K562 (cell line): ENCODE measurements around the gene RBMS3. TPM values are rescaled to one million over a fixed set of nuclear protein-coding genes. Genes with fewer than 3 reads are reported as not detected.

Experiments used
- ATAC-seq: fragments of 200-7000 bp; cut with Tn5 transposase; 3 replicates; pipeline ENCODE4 v1.9.1; 2020; ENCODE audit warnings: moderate library complexity
- BruUV-seq: library from RNA; stranded (reverse); fragments of 400-500 nt; replicated peaks from 2 replicates; lab custom pipeline; 2021; lab: Mats Ljungman, UMichigan
- CTCF ChIA-PET: fragments of 300-600 bp; formaldehyde crosslinking; extraction: SDS; loops from one replicate; lab custom pipeline; 2021; ENCODE audit warnings: low intra/inter-chr PET ratio; lab: Yijun Ruan, JAX
- POLR2A ChIA-PET: fragments of 300-600, 350-650 bp; sonication (Branson Sonifier 250); formaldehyde crosslinking; extraction: SDS; loops from one replicate; lab custom pipeline; 2021; ENCODE audit warnings: antibody characterized with exemption, inconsistent platforms; lab: Yijun Ruan, JAX
- DNase-seq, 4 experiments: peaks; one replicate each; pipeline versions ENCODE4 v3.0.0 to v3.0.0-alpha.2; 2011 to 2018; ENCODE audit warnings: low spot score in 3 of 4, mixed read lengths in 3 of 4; ENCODE audit errors: extremely low read depth in 1 of 4
- FAIRE-seq: peaks from 2 replicates; lab custom pipeline; 2011; peaks lifted over from hg19 to GRCh38; lab: Jason Lieb, UNC
- H2AFZ ChIP-seq: 2 replicates; pipeline ENCODE4 v1.6.0; 2011; ENCODE audit warnings: low read depth, low read length, control low read depth, inconsistent platforms
- H3K27ac ChIP-seq: fragments of 200-600 bp; 3 replicates; pipeline ENCODE4 v1.8.0; 2011; ENCODE audit warnings: low read depth, mild to moderate bottlenecking, control low read depth, inconsistent platforms, low read length, moderate library complexity, mixed read lengths; ENCODE audit errors: extremely low read depth
- H3K27me3 ChIP-seq, 2 experiments: fragments of 300-600 bp in 1 of 2; 2 replicates in 1 of 2; 3 replicates in 1 of 2; pipeline versions ENCODE4 v1.6.0 to v1.8.0; 2011; ENCODE audit warnings: inconsistent platforms in 2 of 2, low read length in 2 of 2, mild to moderate bottlenecking in 1 of 2, mixed read lengths in 1 of 2, moderate library complexity in 1 of 2; ENCODE audit not compliant: control insufficient read depth in 2 of 2, insufficient read depth in 2 of 2
- H3K36me3 ChIP-seq: fragments of 300-600 bp; 3 replicates; pipeline ENCODE4 v1.8.0; 2011; ENCODE audit warnings: mild to moderate bottlenecking, low read length, inconsistent platforms; ENCODE audit not compliant: control insufficient read depth, insufficient read depth
- H3K4me1 ChIP-seq, 2 experiments: fragments of 200-600 bp in 1 of 2; replicated peaks in 1 of 2; 2 replicates in 1 of 2; 3 replicates in 1 of 2; pipeline versions ENCODE4 v1.5.1 to v1.8.0; 2011; ENCODE audit warnings: inconsistent platforms in 2 of 2, low read length in 2 of 2, mild to moderate bottlenecking in 1 of 2, mixed read lengths in 1 of 2, moderate library complexity in 1 of 2; ENCODE audit not compliant: control insufficient read depth in 2 of 2, insufficient read depth in 2 of 2
- H3K4me2 ChIP-seq: 2 replicates; pipeline ENCODE4 v1.6.1; 2011; ENCODE audit warnings: low read length, control low read depth, inconsistent platforms, mixed read lengths; ENCODE audit not compliant: insufficient read depth
- H3K4me3 ChIP-seq: fragments of 200-600 bp; sonication (generic), shearing (Covaris generic); 2 replicates; pipeline ENCODE4 v1.5.1; 2016; ENCODE audit warnings: control low read depth, inconsistent platforms
- H3K79me2 ChIP-seq: fragments of 200-600 bp; 3 replicates; pipeline ENCODE4 v1.8.0; 2011; ENCODE audit warnings: low read length, inconsistent platforms; ENCODE audit not compliant: control insufficient read depth, insufficient read depth
- H3K9ac ChIP-seq, 2 experiments: 2 replicates each; pipeline versions ENCODE4 v1.6.0 to v1.6.1; 2011; ENCODE audit warnings: low read depth in 2 of 2, low read length in 2 of 2, control low read depth in 1 of 2, inconsistent platforms in 1 of 2, mild to moderate bottlenecking in 1 of 2, mixed read lengths in 1 of 2; ENCODE audit not compliant: insufficient read depth in 1 of 2
- H3K9me1 ChIP-seq: one replicate; pipeline ENCODE4 v1.6.0; 2011; ENCODE audit warnings: inconsistent platforms, mild to moderate bottlenecking, low read length, moderate library complexity; ENCODE audit not compliant: control insufficient read depth, insufficient read depth
- H3K9me3 ChIP-seq: replicated peaks from 2 replicates; pipeline ENCODE4 v1.5.1; 2011; ENCODE audit warnings: low read depth, low read length, inconsistent platforms; ENCODE audit not compliant: control insufficient read depth, insufficient read depth
- H4K20me1 ChIP-seq: replicated peaks from 2 replicates; pipeline ENCODE4 v1.6.1; 2011; ENCODE audit warnings: low read length, inconsistent platforms, mixed read lengths; ENCODE audit not compliant: control insufficient read depth, insufficient read depth
- EWSR1 ChIP-seq: fragments of 450-650 bp; IDR thresholded peaks from 2 replicates; pipeline ENCODE4 v1.6.1; 2018; ENCODE audit warnings: borderline replicate concordance, mild to moderate bottlenecking, low read depth, moderate library complexity; ENCODE audit not compliant: partially characterized antibody
- FOXJ3 ChIP-seq: sonication (generic); formaldehyde crosslinking; IDR thresholded peaks from 2 replicates; pipeline ENCODE4 v1.4.0; 2020; ENCODE audit warnings: mild to moderate bottlenecking, missing genetic modification reagents
- NFYB ChIP-seq: IDR thresholded peaks from 2 replicates; pipeline ENCODE4 v1.6.1; 2011; ENCODE audit warnings: mild to moderate bottlenecking, moderate library complexity; ENCODE audit not compliant: insufficient read length; ENCODE audit errors: extremely low read depth
- SETDB1 ChIP-seq: IDR thresholded peaks from one replicate; pipeline ENCODE4 v1.6.1; 2012; ENCODE audit warnings: low read length, control low read depth, inconsistent platforms
- STAG1 ChIP-seq: sonication (generic); formaldehyde crosslinking; IDR thresholded peaks from 2 replicates; pipeline ENCODE4 v1.5.0; 2020; ENCODE audit warnings: missing genetic modification reagents, borderline replicate concordance
- ZNF347 ChIP-seq: fragments of 450-650 bp; formaldehyde crosslinking; IDR thresholded peaks from 2 replicates; pipeline ENCODE4 v1.4.0; 2020; ENCODE audit warnings: low read depth, mild to moderate bottlenecking, moderate library complexity
- ZNF408 ChIP-seq: fragments of 250-450 bp; sonication (Bioruptor Pico); IDR thresholded peaks from 2 replicates; pipeline ENCODE4 v1.4.0; 2020; ENCODE audit warnings: low read depth, mild to moderate bottlenecking, moderate library complexity
- ZNF639 ChIP-seq, 2 experiments: fragments of 200-800 bp in 1 of 2; sonication (Bioruptor generic) in 1 of 2; sonication (generic) in 1 of 2; formaldehyde crosslinking in 1 of 2; IDR thresholded peaks in 1 of 2; conservative IDR thresholded peaks in 1 of 2; 2 replicates each; pipeline versions ENCODE4 v1.5.0 to v1.6.1; 2016 to 2020; ENCODE audit warnings: missing compliant biosample characterization in 1 of 2, missing genetic modification characterization in 1 of 2, missing genetic modification reagents in 1 of 2
- ZNF766 ChIP-seq: fragments of 200-800 bp; sonication (Bioruptor generic); conservative IDR thresholded peaks from 2 replicates; pipeline ENCODE4 v1.6.1; 2016; ENCODE audit warnings: missing genetic modification characterization, missing compliant biosample characterization
- ZNF79 ChIP-seq: fragments of 250-450 bp; sonication (Bioruptor Pico); IDR thresholded peaks from 2 replicates; pipeline ENCODE4 v1.4.0; 2020; ENCODE audit warnings: low read depth, mild to moderate bottlenecking, moderate library complexity
- WGBS: fragments of 100-300 bp; shearing (Covaris generic); methylation state at CpG from one replicate; pipeline ENCODE4 v1.1.6; 2016; ENCODE audit warnings: low coverage, mixed read lengths; ENCODE audit not compliant: insufficient coverage; ENCODE audit errors: missing lambda C conversion rate; 5-methylcytosine and 5-hydroxymethylcytosine counted together
- in situ Hi-C: fragments of 300-500 bp; cut with MboI; formaldehyde crosslinking; loops from 4 replicates; pipeline ENCODE4 v1.15.0; 2018; ENCODE audit warnings: inconsistent platforms, mixed read lengths
- intact Hi-C: fragments of 100-400 bp; cut with micrococcal nuclease; formaldehyde crosslinking; loops from 2 replicates; pipeline ENCODE4 v1.14.2; 2022
- polyA plus RNA-seq, 8 experiments: library from polyadenylated mRNA; depleted of rRNA in 4 of 8; stranded (reverse) in 5 of 8; unstranded in 3 of 8; fragments of >200 nt; fragmentation: Nextera tagmentation in 2 of 8; fragmentation: Illumina TruSeq in 1 of 8; extraction: Ambion mirVana in 2 of 8; extraction: Trizol in 1 of 8; gene quantifications; 2 replicates each; pipeline versions ENCODE4 v1.2.1 to v1.2.3, GENCODE V29; 2011 to 2014; ENCODE audit warnings: inconsistent platforms in 1 of 8, missing spikeins in 1 of 8
- total RNA-seq, 7 experiments: library from RNA; depleted of rRNA in 6 of 7; stranded (reverse); fragments of >200 nt in 6 of 7; fragmentation: Illumina TruSeq in 2 of 7; extraction: Trizol in 2 of 7; gene quantifications; 2 replicates each; pipeline versions ENCODE4 v1.2.1 to v1.2.3, GENCODE V29; 2011 to 2021; ENCODE audit warnings: low replicate concordance in 1 of 7

Gene RBMS3
- total and polyA plus RNA-seq, 9 of the 15 experiments (the other 6 are each of a cell fraction or from before 2014, with no cell fraction given) = 0.20 TPM; not detected in 8

GRCh38 chr3:30006111-30006510 is 725.2 kb downstream of the RBMS3 start:
- no peaks in the 10 kb centered on the region for H3K9me1 ChIP-seq
- H3K27me3 ChIP-seq = no peaks in the 10 kb centered on the region
- no peaks in the 10 kb centered on the region; the same call in 1 of the 2 replicates for H3K9me3 ChIP-seq
- no peaks in the 10 kb centered on the region for H3K4me1 ChIP-seq
- in situ Hi-C loops = no loop called here
- FAIRE-seq = no peak
- no peak for ATAC-seq
- no TSS peak for BruUV-seq
- ChIA-PET POLR2A (no interaction called here), CTCF (no interaction called here)
- 0% methylated on average over 1 of the region's 1 CpG for WGBS
- no peak overlapping the region for H3K4me2 ChIP-seq
- no peak overlapping the region for H3K4me3 ChIP-seq
- H2AFZ ChIP-seq = no peak overlapping the region
- DNase-seq = no peak
- H3K36me3 ChIP-seq = no peaks in the 10 kb centered on the region
- no peaks in the 10 kb centered on the region for H4K20me1 ChIP-seq
- no peak overlapping the region for H3K9ac ChIP-seq
- TF ChIP-seq SETDB1 = no peak
- intact Hi-C loops = no loop called here
- H3K79me2 ChIP-seq = no peaks in the 10 kb centered on the region
- H3K27ac ChIP-seq = no peak overlapping the region

- no peaks in the 10 kb centered on the region; the same call in 1 of the 2 replicates for H3K9me3 ChIP-seq
- H3K79me2 ChIP-seq = no peaks in the 10 kb centered on the region
- no peak overlapping the region for H3K9ac ChIP-seq
- intact Hi-C loops (no loop called here), in situ Hi-C loops (no loop called here)
- POLR2A ChIA-PET = no interaction called here
- FAIRE-seq = no peak
- 0% methylated on average over 1 of the region's 1 CpG for whole genome bisulfite sequencing
- DNase-seq = no peak
- no peaks in the 10 kb centered on the region for H4K20me1 ChIP-seq
- no peaks in the 10 kb centered on the region for H3K4me1 ChIP-seq
- no peak overlapping the region for H3K27ac ChIP-seq
- H3K4me3 ChIP-seq = no peak overlapping the region
- no peaks in the 10 kb centered on the region for H3K27me3 ChIP-seq
- H3K4me2 ChIP-seq = no peak overlapping the region
- no peak for ATAC-seq
- H2AFZ ChIP-seq = no peak overlapping the region
- H3K9me1 ChIP-seq = no peaks in the 10 kb centered on the region
- no peaks in the 10 kb centered on the region for H3K36me3 ChIP-seq
- TF ChIP-seq EWSR1 (no peak), NFYB (no peak), ZNF639 (CRISPR knock-in tag; conservative IDR thresholded peaks at IDR 0.05 in 1 of 2, IDR thresholded peaks at IDR 0.05 in 1 of 2) (no peak), STAG1 (CRISPR knock-in tag) (no peak), FOXJ3 (no peak), ZNF408 (no peak), ZNF766 (CRISPR knock-in tag) (no peak), ZNF347 (CRISPR knock-in tag) (no peak), ZNF79 (CRISPR knock-in tag) (no peak)
- CTCF ChIA-PET = no interaction called here
- BruUV-seq = no TSS peak
These were observed 726.8 kb downstream of the RBMS3 start for GRCh38 chr3:30007668-30008067.
